Gastroesophageal sphincter (tissue), 3 donors: ENCODE measurements around the gene KIAA1958.

Experiments used
- EP300 ChIP-seq: sonication (generic); formaldehyde crosslinking; IDR thresholded peaks from one replicate; pipeline ENCODE4 v1.6.1; 2017; ENCODE audit warnings: antibody characterized with exemption, mild to moderate bottlenecking
- TF ChIP-seq, protein P1 (sequence below), 4 experiments: fragments of 200-600 bp in 2 of 4; fragments of 450-650 bp in 2 of 4; sonication (generic) in 1 of 4; IDR thresholded peaks; one replicate each; pipeline ENCODE4 v1.5.1; 2017 to 2019; ENCODE audit warnings: antibody characterized with exemption in 4 of 4, mild to moderate bottlenecking in 2 of 4, moderate library complexity in 2 of 4

DNA sequence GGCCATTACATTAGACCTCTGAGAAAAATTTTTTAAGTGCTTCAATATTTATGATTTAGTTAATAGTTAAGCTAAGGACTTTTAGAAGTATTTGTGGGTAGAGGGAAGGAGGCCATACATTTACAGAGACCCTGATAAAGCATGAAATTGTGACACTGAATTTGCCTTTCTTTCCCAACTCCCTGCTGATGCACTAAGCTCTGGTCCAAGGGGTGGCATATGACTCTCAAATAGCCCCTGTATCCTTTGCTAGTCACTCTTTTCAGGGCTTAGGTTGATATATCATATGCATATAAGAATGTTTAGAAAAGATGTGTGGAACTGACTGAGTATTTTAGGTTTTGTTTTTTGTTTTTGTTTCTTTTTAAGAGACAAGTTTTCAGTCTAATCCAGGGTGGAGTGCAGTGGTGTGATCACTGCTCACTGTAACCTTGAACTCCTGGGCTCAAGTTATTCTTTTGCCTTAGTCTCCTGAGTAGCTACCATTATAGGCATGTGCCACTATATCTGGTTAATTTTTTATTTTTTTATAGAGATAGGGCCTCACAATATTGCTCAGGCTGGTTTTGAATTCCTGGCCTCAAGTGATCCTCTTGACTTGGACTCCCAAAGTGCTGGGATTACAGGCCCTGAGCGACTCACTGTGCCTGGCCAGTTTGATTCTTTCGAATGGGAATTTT lies 20.5 kb downstream of the KIAA1958 start:
- no peak for TF ChIP-seq EP300
- TF ChIP-seq, protein P1, sequence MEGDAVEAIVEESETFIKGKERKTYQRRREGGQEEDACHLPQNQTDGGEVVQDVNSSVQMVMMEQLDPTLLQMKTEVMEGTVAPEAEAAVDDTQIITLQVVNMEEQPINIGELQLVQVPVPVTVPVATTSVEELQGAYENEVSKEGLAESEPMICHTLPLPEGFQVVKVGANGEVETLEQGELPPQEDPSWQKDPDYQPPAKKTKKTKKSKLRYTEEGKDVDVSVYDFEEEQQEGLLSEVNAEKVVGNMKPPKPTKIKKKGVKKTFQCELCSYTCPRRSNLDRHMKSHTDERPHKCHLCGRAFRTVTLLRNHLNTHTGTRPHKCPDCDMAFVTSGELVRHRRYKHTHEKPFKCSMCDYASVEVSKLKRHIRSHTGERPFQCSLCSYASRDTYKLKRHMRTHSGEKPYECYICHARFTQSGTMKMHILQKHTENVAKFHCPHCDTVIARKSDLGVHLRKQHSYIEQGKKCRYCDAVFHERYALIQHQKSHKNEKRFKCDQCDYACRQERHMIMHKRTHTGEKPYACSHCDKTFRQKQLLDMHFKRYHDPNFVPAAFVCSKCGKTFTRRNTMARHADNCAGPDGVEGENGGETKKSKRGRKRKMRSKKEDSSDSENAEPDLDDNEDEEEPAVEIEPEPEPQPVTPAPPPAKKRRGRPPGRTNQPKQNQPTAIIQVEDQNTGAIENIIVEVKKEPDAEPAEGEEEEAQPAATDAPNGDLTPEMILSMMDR (IDR thresholded peaks at IDR 0.05): no peak
